ENCODE results near the gene PLCG2. TPM values are rescaled to one million over a fixed set of nuclear protein-coding genes. Genes with fewer than 3 reads are reported as not detected.
A peak's percentile ranks its signal among the peaks of the same experiment; 100 is the strongest.

The PLCG2 gene
- total RNA-seq: 10 to 100 TPM in 1 of 2 experiments, 1 to 10 TPM in 1; 8.3 to 10.6 TPM

- DNase-seq: peak; percentile 82
- Mint-ChIP-seq H3K27me3 (peaks cover 36% of the 10 kb centered on the region), H3K9me3 (no peaks in the 10 kb centered on the region), H3K27ac (no peak within 1 kb of the TSS), H3K4me3 (peak within 1 kb of the TSS; percentile 73), H3K36me3 (no peaks in the 10 kb centered on the region), H3K4me1 (ENCODE audit: low read depth) (peaks cover 10% of the 10 kb centered on the region)
- ChIA-PET POLR2A (no interaction called here), CTCF (interaction anchor here (0.8 to 1.6 kb wide), 3 partner anchors 19 to 743 kb away, joined by 3 read pairs; partner anchors contain the start of gene ATMIN)
- intact Hi-C loops (cut with micrococcal nuclease): loop anchor here (2.0 kb wide), 1 partner anchor 32 kb away; no protein-coding TSS in a partner anchor
These were observed at the start of gene PLCG2 for GRCh38 chr16:81778861-81779535. Gene PLCG2, plus strand, starts transcription at chr16:81779291. Its CDS starts 6,699 bp downstream, at chr16:81785990.

GRCh38 chr16:81729451-81729850 lies 49.6 kb upstream of the PLCG2 start:
- Mint-ChIP-seq H3K27ac (peak overlapping the region; percentile 62), H3K9me3 (no peaks in the 10 kb centered on the region), H3K27me3 (no peaks in the 10 kb centered on the region), H3K36me3 (no peaks in the 10 kb centered on the region), H3K4me1 (ENCODE audit: low read depth) (peaks cover 15% of the 10 kb centered on the region), H3K4me3 (peak overlapping the region; percentile 25)
- intact Hi-C loops (cut with micrococcal nuclease): no loop called here
- no peak for DNase-seq
- POLR2A ChIA-PET: no interaction called here
- CTCF ChIA-PET: interaction anchor here (0.8 to 2.3 kb wide), 22 partner anchors 7 to 694 kb away, joined by 3 to 18 read pairs (median 4); partner anchors contain the start of gene ATMIN

- POLR2A ChIA-PET: no interaction called here
- CTCF ChIA-PET: interaction anchor here (0.6 to 2.3 kb wide), 29 partner anchors 8 to 694 kb away, joined by 3 to 18 read pairs (median 4); partner anchors contain the start of genes ATMIN and CMIP
- H3K4me1 Mint-ChIP-seq (ENCODE audit: low read depth): peaks cover 15% of the 10 kb centered on the region
- H3K36me3 Mint-ChIP-seq: no peaks in the 10 kb centered on the region
- no peaks in the 10 kb centered on the region for H3K9me3 Mint-ChIP-seq
- peak; percentile 68 for DNase-seq
- H3K27ac Mint-ChIP-seq: peak overlapping the region; percentile 38
- peak overlapping the region; percentile 71 for H3K4me3 Mint-ChIP-seq
- H3K27me3 Mint-ChIP-seq: no peaks in the 10 kb centered on the region
- intact Hi-C loops (cut with micrococcal nuclease): no loop called here
These were observed 48.7 kb upstream of the PLCG2 start for GRCh38 chr16:81730090-81731051.

GRCh38 chr16:81731649-81732048 lies 47.4 kb upstream of the PLCG2 start:
- POLR2A ChIA-PET: no interaction called here
- no peak for DNase-seq

GRCh38 chr16:81732699-81733098 lies 46.4 kb upstream of the PLCG2 start:
- Mint-ChIP-seq H3K27me3 (no peaks in the 10 kb centered on the region), H3K9me3 (no peaks in the 10 kb centered on the region), H3K27ac (no peak overlapping the region), H3K4me3 (no peak overlapping the region), H3K4me1 (ENCODE audit: low read depth) (peaks cover 15% of the 10 kb centered on the region), H3K36me3 (no peaks in the 10 kb centered on the region)
- ChIA-PET POLR2A (no interaction called here), CTCF (interaction anchor here (0.8 kb wide), 1 partner anchor 10 kb away, joined by 3 read pairs; no protein-coding TSS in a partner anchor)
- intact Hi-C loops (cut with micrococcal nuclease): no loop called here
- no peak for DNase-seq

More at GRCh38 chr16:81731649-81732048, 47.4 kb upstream of the PLCG2 start:
- peaks cover 15% of the 10 kb centered on the region for H3K4me1 Mint-ChIP-seq (ENCODE audit: low read depth)
- intact Hi-C loops (cut with micrococcal nuclease): no loop called here
- no peaks in the 10 kb centered on the region for H3K36me3 Mint-ChIP-seq
- no peak overlapping the region for H3K27ac Mint-ChIP-seq
- H3K4me3 Mint-ChIP-seq: no peak overlapping the region
- H3K27me3 Mint-ChIP-seq: no peaks in the 10 kb centered on the region
- no peaks in the 10 kb centered on the region for H3K9me3 Mint-ChIP-seq
- CTCF ChIA-PET: interaction anchor here (1.5 kb wide), 1 partner anchor 108 kb away, joined by 3 read pairs; no protein-coding TSS in a partner anchor

GRCh38 chr16:81733295-81733694 lies 45.8 kb upstream of the PLCG2 start:
- ChIA-PET POLR2A (no interaction called here), CTCF (interaction anchor here (0.6 kb wide), 1 partner anchor 283 kb away, joined by 3 read pairs; no protein-coding TSS in a partner anchor)
- intact Hi-C loops (cut with micrococcal nuclease): no loop called here
- no peak for DNase-seq
- H3K27ac Mint-ChIP-seq: no peak overlapping the region
- H3K4me3 Mint-ChIP-seq: no peak overlapping the region
- no peaks in the 10 kb centered on the region for H3K36me3 Mint-ChIP-seq
- H3K4me1 Mint-ChIP-seq (ENCODE audit: low read depth): peaks cover 18% of the 10 kb centered on the region
- no peaks in the 10 kb centered on the region for H3K9me3 Mint-ChIP-seq
- no peaks in the 10 kb centered on the region for H3K27me3 Mint-ChIP-seq

GRCh38 chr16:81734632-81735434 lies 44.3 kb upstream of the PLCG2 start:
- Mint-ChIP-seq H3K9me3 (no peaks in the 10 kb centered on the region), H3K4me3 (no peak overlapping the region), H3K36me3 (no peaks in the 10 kb centered on the region), H3K27me3 (no peaks in the 10 kb centered on the region), H3K27ac (no peak overlapping the region), H3K4me1 (ENCODE audit: low read depth) (peaks cover 11% of the 10 kb centered on the region)
- POLR2A ChIA-PET: no interaction called here
- CTCF ChIA-PET: interaction anchor here (0.6 to 1.6 kb wide), 2 partner anchors 14 to 699 kb away, joined by 3 read pairs; partner anchors contain the start of gene ATMIN
- intact Hi-C loops (cut with micrococcal nuclease): loop anchor here (5.0 kb wide), 1 partner anchor 813 kb away; no protein-coding TSS in a partner anchor
- DNase-seq: no peak

GRCh38 chr16:81737885-81738536 lies 41.1 kb upstream of the PLCG2 start:
- intact Hi-C loops (cut with micrococcal nuclease): loop anchor here (1.0 to 5.0 kb wide), 6 partner anchors 335 to 816 kb away; partner anchors contain the start of gene ATMIN
- Mint-ChIP-seq H3K27me3 (no peaks in the 10 kb centered on the region), H3K36me3 (no peaks in the 10 kb centered on the region), H3K27ac (peak overlapping the region; percentile 7), H3K4me1 (ENCODE audit: low read depth) (peaks cover 8% of the 10 kb centered on the region), H3K4me3 (peak overlapping the region; percentile 53), H3K9me3 (no peaks in the 10 kb centered on the region)
- ChIA-PET CTCF (interaction anchor here (0.6 to 3.2 kb wide), 16 partner anchors 14 to 702 kb away, joined by 3 to 13 read pairs (median 4); partner anchors contain the start of gene ATMIN), POLR2A (interaction anchor here (0.7 kb wide), 1 partner anchor 533 kb away, joined by 3 read pairs; no protein-coding TSS in a partner anchor)
- peak; percentile 93 for DNase-seq

GRCh38 chr16:81738783-81739496 lies 40.2 kb upstream of the PLCG2 start:
- POLR2A ChIA-PET: interaction anchor here (0.6 kb wide), 1 partner anchor 703 kb away, joined by 3 read pairs; the partner anchor contains the start of gene ATMIN
- Mint-ChIP-seq H3K4me3 (no peak overlapping the region), H3K4me1 (ENCODE audit: low read depth) (peaks cover 8% of the 10 kb centered on the region), H3K27me3 (no peaks in the 10 kb centered on the region), H3K27ac (no peak overlapping the region), H3K9me3 (no peaks in the 10 kb centered on the region), H3K36me3 (no peaks in the 10 kb centered on the region)
- no peak for DNase-seq
- CTCF ChIA-PET: interaction anchor here (0.6 to 3.2 kb wide), 7 partner anchors 136 to 703 kb away, joined by 3 to 13 read pairs (median 3); partner anchors contain the start of gene ATMIN
- intact Hi-C loops (cut with micrococcal nuclease): loop anchor here (1.0 to 5.0 kb wide), 6 partner anchors 336 to 817 kb away; partner anchors contain the start of gene ATMIN

GRCh38 chr16:81739503-81739902 lies 39.6 kb upstream of the PLCG2 start:
- Mint-ChIP-seq H3K36me3 (no peaks in the 10 kb centered on the region), H3K4me1 (ENCODE audit: low read depth) (peaks cover 8% of the 10 kb centered on the region), H3K27me3 (no peaks in the 10 kb centered on the region), H3K9me3 (no peaks in the 10 kb centered on the region), H3K27ac (no peak overlapping the region), H3K4me3 (no peak overlapping the region)
- no peak for DNase-seq
- ChIA-PET POLR2A (no interaction called here), CTCF (interaction anchor here (0.6 to 3.2 kb wide), 6 partner anchors 135 to 704 kb away, joined by 3 to 13 read pairs (median 3); partner anchors contain the start of gene ATMIN)
- intact Hi-C loops (cut with micrococcal nuclease): loop anchor here (2.0 to 5.0 kb wide), 3 partner anchors 479 to 817 kb away; partner anchors contain the start of gene ATMIN
